Measurements from ENCODE around the gene STK11. TPM values are rescaled to one million over a fixed set of nuclear protein-coding genes. Genes with fewer than 3 reads are reported as not detected.
A peak's percentile ranks its signal among the peaks of the same experiment; 100 is the strongest.

STK11 gene
- total RNA-seq, 1 experiment from 2014 or later: 99.0 TPM

GRCh38 chr19:1267477-1268225 is 62.1 kb downstream of the STK11 start:
- H3K36me3 ChIP-seq (replicated peaks; ENCODE audit: control insufficient read depth, insufficient read depth, low read length): peaks cover 19% of the 10 kb centered on the region
- DNase-seq: peak; percentile 71
- H3K4me3 ChIP-seq (ENCODE audit: insufficient read depth, low read depth, low read length): peak overlapping the region; percentile 65
- H3K27me3 ChIP-seq (ENCODE audit: control insufficient read depth, insufficient read depth, low read length): peaks cover 3% of the 10 kb centered on the region

- Histone ChIP-seq H3K36me3 (replicated peaks; ENCODE audit: control insufficient read depth, insufficient read depth, low read length) (peaks cover 26% of the 10 kb centered on the region), H3K27me3 (ENCODE audit: control insufficient read depth, insufficient read depth, low read length) (peaks cover 3% of the 10 kb centered on the region), H3K4me3 (ENCODE audit: insufficient read depth, low read depth, low read length) (peak overlapping the region; percentile 17; the same call in 1 of the 2 replicates)
- DNase-seq: peak; percentile 69
Measured at GRCh38 chr19:1268226-1269064, 62.9 kb downstream of the STK11 start.

GRCh38 chr19:1269065-1269477 is 63.5 kb downstream of the STK11 start, which contains the start of gene CIRBP:
CIRBP (plus strand) TSS chr19:1269332; CDS start chr19:1270934, 1,602 bp downstream.
- peak; percentile 100 for DNase-seq
- Histone ChIP-seq H3K4me3 (ENCODE audit: insufficient read depth, low read depth, low read length) (peak within 1 kb of the TSS; percentile 85), H3K27me3 (ENCODE audit: control insufficient read depth, insufficient read depth, low read length) (peaks cover 3% of the 10 kb centered on the region), H3K36me3 (replicated peaks; ENCODE audit: control insufficient read depth, insufficient read depth, low read length) (peaks cover 31% of the 10 kb centered on the region)

- Histone ChIP-seq H3K36me3 (replicated peaks; ENCODE audit: control insufficient read depth, insufficient read depth, low read length) (peaks cover 32% of the 10 kb centered on the region), H3K27me3 (ENCODE audit: control insufficient read depth, insufficient read depth, low read length) (peaks cover 3% of the 10 kb centered on the region), H3K4me3 (ENCODE audit: insufficient read depth, low read depth, low read length) (peak overlapping the region; percentile 85)
- peak; percentile 98 for DNase-seq
Measured at GRCh38 chr19:1269478-1270212, 64.1 kb downstream of the STK11 start.

- no peak for DNase-seq
- Histone ChIP-seq H3K4me3 (ENCODE audit: insufficient read depth, low read depth, low read length) (peak overlapping the region; percentile 85), H3K27me3 (ENCODE audit: control insufficient read depth, insufficient read depth, low read length) (peaks cover 3% of the 10 kb centered on the region), H3K36me3 (replicated peaks; ENCODE audit: control insufficient read depth, insufficient read depth, low read length) (peaks cover 32% of the 10 kb centered on the region)
Measured at GRCh38 chr19:1270213-1270853, 64.8 kb downstream of the STK11 start.

- peaks cover 3% of the 10 kb centered on the region for H3K27me3 ChIP-seq (ENCODE audit: control insufficient read depth, insufficient read depth, low read length)
- H3K36me3 ChIP-seq (replicated peaks; ENCODE audit: control insufficient read depth, insufficient read depth, low read length): peaks cover 32% of the 10 kb centered on the region
- no peak for DNase-seq
- H3K4me3 ChIP-seq (ENCODE audit: insufficient read depth, low read depth, low read length): no peak overlapping the region
Measured at GRCh38 chr19:1270854-1271527, 65.4 kb downstream of the STK11 start.

GRCh38 chr19:1271528-1272422 is 66.2 kb downstream of the STK11 start:
- peaks cover 32% of the 10 kb centered on the region for H3K36me3 ChIP-seq (replicated peaks; ENCODE audit: control insufficient read depth, insufficient read depth, low read length)
- DNase-seq: no peak
- no peak overlapping the region for H3K4me3 ChIP-seq (ENCODE audit: insufficient read depth, low read depth, low read length)
- H3K27me3 ChIP-seq (ENCODE audit: control insufficient read depth, insufficient read depth, low read length): peaks cover 3% of the 10 kb centered on the region

- H3K4me3 ChIP-seq (ENCODE audit: insufficient read depth, low read depth, low read length): no peak overlapping the region
- no peak for DNase-seq
- H3K27me3 ChIP-seq (ENCODE audit: control insufficient read depth, insufficient read depth, low read length): no peaks in the 10 kb centered on the region; the same call in 1 of the 2 replicates
Measured at GRCh38 chr19:1272423-1273262, 67.1 kb downstream of the STK11 start.

GRCh38 chr19:1273263-1274041 is 67.9 kb downstream of the STK11 start:
- Histone ChIP-seq H3K27me3 (ENCODE audit: control insufficient read depth, insufficient read depth, low read length) (no peaks in the 10 kb centered on the region), H3K4me3 (ENCODE audit: insufficient read depth, low read depth, low read length) (no peak overlapping the region), H3K36me3 (replicated peaks; ENCODE audit: control insufficient read depth, insufficient read depth, low read length) (peaks cover 32% of the 10 kb centered on the region)
- no peak for DNase-seq

More at GRCh38 chr19:1272423-1273262, 67.1 kb downstream of the STK11 start:
- H3K36me3 ChIP-seq (replicated peaks; ENCODE audit: control insufficient read depth, insufficient read depth, low read length): peaks cover 32% of the 10 kb centered on the region

- peak; percentile 71 for DNase-seq
- peaks cover 34% of the 10 kb centered on the region for H3K36me3 ChIP-seq (replicated peaks; ENCODE audit: control insufficient read depth, insufficient read depth, low read length)
- H3K4me3 ChIP-seq (ENCODE audit: insufficient read depth, low read depth, low read length): peak overlapping the region; percentile 82
- no peaks in the 10 kb centered on the region for H3K27me3 ChIP-seq (ENCODE audit: control insufficient read depth, insufficient read depth, low read length)
Measured at GRCh38 chr19:1274081-1274851, 68.7 kb downstream of the STK11 start.

- DNase-seq: no peak
- Histone ChIP-seq H3K27me3 (ENCODE audit: control insufficient read depth, insufficient read depth, low read length) (no peaks in the 10 kb centered on the region), H3K4me3 (ENCODE audit: insufficient read depth, low read depth, low read length) (peak overlapping the region; percentile 82), H3K36me3 (replicated peaks; ENCODE audit: control insufficient read depth, insufficient read depth, low read length) (peaks cover 34% of the 10 kb centered on the region)
Measured at GRCh38 chr19:1274852-1275259, 69.3 kb downstream of the STK11 start.
